Hematopoietic multipotent progenitor cell treated with erythropoietin and hydrocortisone succinate and interleukin-3 and kit ligand, for 8 days (in vitro differentiated cells): ENCODE data around the gene RALBP1.

Source experiments
- DNase-seq: peaks from one replicate; pipeline ENCODE4 v3.0.0-alpha.2; 2015

The RALBP1 gene

DNA sequence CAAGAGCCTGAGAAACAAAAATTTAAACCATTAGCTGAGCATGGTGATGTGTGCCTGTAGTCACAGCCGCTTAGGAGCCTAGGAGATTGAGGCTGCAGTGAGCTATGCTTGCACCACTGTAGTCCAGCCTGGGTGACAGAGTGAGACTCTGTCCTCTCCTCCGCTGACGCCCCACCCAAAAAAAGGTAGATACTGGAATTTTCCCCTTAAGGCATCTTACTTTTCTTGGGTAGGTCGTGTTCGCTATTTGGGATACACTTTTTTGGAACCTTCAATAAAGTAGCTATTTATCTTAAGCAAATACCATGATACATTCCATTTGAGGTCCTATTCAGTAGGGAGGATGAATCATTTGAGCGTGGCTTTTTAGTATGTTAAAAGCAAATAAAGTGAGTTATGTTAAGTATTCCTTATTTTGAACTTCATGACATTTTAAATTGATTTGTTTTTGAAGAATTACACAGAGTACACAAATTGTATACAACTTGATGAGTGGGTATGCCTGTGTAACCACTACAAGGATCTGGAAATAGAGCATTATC is 38.7 kb downstream of the RALBP1 start:
- DNase-seq: no peak

GRCh38 chr18:9516437-9517064 is 41.2 kb downstream of the RALBP1 start:
- peak; percentile 67 for DNase-seq

DNA sequence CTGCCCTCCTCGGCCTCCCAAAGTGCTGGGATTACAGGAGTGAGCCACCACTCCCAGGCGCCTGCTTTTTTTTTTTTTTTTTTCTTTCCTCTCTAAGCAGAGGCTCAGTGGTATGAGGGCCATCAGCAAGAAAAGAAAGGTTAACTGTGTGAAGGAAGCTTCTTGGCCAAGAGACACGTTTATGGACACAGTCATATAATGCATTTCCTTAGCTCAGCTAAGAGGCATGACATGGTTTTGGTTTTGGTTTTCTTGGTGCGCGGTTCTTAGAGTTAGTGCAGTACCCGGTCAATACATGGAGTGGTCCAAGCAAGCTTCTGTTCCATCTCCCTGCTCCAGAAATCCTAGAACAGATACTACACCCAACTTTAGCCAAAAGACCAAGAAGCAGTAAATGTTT is 42.6 kb downstream of the RALBP1 start:
- no peak for DNase-seq

- DNase-seq: no peak
Measured at GRCh38 chr18:9519399-9519798, 44.1 kb downstream of the RALBP1 start.

DNA sequence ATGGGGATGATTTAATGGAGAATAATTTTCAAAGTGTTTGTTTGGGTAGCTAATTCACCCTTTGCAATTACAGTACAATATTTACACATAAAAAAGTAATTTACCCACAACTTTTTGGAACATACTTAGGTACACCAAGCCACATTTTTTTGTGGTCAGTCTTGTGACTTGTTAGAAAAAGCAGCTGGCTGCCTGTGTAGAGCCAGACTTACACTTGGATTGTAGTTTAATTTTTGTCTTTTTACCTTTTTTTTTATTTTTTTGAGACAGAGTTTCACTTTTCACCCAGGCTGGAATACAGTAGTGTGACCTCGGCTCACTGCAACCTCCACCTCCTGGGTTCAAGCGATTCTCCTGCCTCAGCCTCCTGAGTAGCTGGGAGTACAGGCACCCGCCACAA is 45.4 kb downstream of the RALBP1 start:
- DNase-seq: no peak

DNA sequence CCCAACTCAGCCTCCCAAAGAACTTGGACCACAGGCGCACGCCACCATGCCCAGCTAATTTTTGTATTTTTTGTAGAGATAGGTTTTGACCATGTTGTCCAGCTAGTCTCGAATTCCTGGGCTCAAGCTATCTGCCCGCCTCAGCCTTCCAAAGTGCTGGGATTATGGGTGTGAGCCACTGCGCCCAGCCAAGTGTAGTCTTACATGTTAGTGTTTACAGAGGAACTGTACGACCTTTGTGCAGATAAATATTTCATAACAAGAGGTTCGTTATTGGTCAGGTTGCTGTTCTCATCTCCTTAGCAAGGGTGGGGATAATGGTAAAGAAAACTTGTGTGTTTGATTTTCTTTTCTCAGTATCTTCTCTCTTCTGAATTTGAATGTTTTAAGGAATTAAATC is 46.5 kb downstream of the RALBP1 start:
- DNase-seq: no peak

DNA sequence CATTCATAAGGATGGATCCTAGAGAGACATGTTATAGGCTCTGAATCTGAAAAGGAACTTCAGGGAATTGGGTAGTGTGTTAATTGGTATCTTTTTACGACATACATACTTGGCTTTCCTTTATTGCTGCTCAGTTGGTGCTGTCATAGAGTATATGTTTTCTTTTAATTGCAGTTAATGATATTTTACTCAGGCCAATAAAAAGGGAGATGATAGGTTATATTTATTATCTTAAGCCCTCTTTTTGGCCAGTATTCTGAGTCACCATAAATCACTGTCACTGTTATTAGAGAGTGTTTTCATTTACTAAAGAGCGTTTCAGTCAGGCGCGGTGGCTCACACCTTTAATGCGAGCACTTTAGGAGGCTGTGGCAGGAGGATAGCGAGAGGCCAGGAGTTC is 47.6 kb downstream of the RALBP1 start:
- no peak for DNase-seq

- DNase-seq: no peak
Measured at GRCh38 chr18:9526458-9526857, 51.1 kb downstream of the RALBP1 start.

DNA sequence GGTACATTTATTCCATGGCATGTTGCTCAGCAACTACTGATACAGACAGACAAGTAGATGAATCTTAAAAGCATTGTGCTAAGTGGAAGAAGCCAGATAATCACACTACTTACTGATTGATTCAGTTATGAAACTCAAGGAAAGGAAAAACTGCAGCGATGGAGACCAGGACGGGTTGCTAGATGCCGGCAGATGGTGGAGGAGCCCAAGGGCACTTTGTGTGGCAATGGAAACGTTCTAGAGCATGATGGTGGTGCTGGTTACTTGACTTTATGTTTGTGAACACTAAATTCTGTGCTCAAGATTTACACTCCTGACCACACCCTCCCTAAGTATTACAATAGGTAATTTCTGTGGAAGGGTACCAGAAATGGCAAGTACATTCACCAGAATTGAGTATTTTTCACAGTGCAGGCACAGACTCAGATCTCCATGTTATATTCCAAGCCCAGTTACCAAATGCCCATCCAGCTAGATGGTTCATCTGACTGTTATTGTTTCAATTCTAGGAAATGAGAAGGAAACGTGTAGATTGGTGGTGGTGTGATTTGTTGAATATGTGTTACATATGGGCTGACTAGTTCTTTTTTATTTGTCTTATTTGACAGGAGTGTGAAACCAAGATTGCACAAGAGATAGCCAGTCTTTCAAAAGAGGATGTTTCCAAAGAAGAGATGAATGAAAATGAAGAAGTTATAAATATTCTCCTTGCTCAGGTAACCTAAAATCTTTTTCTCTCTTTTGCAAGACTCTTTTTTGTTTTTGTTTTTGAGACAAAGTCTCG is 55.1 kb downstream of the RALBP1 start:
- DNase-seq: no peak

- no peak for DNase-seq
Measured at GRCh38 chr18:9531791-9532410, 56.6 kb downstream of the RALBP1 start.

DNA sequence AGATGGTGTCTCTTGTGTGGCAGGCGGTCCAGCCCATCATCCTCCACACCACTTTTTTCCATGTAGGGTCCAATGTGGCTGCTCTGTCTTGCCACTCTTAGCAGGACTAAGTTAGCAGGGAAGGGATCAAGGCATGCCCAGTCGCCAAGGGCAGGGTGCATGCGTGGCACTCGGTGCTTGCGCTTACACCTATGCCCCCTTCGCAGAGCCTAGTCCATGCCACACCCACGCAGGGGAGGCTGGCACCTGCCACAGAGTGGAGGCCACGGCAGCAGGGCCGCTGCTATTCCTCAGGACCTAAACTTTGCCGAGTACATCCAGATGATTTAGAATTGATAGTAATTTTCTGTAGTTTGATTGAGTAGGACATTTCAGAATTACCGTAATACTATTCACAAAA is 59.5 kb downstream of the RALBP1 start:
- no peak for DNase-seq

DNA sequence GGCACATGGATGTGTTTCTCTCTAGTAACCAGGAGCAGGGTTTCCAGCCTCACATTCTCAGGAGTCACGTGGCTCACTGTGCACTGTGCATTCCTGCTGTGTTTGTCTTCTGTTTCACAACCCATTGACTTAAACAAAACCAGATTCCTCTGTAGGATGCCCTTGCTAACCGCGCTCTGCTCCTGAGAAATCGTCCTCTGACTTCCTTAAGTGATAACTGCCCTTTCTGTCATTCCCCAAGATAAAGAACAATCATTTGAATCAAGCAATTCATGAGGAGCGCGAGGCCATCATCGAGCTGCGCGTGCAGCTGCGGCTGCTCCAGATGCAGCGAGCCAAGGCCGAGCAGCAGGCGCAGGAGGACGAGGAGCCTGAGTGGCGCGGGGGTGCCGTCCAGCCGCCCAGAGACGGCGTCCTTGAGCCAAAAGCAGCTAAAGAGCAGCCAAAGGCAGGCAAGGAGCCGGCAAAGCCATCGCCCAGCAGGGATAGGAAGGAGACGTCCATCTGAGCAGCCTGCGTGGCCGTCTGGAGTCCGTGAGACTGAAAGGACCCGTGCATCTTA is 60.2 kb downstream of the RALBP1 start:
- DNase-seq: no peak

- DNase-seq: no peak
Measured at GRCh38 chr18:9536354-9537152, 61.2 kb downstream of the RALBP1 start.

DNA sequence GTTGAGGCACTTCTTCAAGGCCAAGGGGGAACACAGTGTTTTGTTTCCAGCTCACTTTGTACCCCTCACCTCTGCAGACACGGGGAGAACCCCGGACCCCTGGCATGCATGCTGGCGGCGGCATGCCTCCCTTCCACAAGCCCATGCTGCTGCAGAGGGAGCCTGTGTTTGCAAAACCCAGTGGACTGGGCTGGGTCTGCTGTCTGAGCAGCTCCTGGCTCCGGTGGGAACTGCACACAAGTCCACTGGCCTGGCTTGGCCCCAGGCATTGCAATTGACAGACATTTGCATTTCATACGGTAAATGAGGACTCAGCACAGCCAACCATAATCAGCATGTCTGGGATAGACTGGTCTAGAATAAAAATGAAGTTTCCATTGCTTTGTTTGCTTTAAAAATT is 62.4 kb downstream of the RALBP1 start:
- no peak for DNase-seq

- DNase-seq: no peak
Measured at GRCh38 chr18:9539283-9539682, 64.0 kb downstream of the RALBP1 start.

DNA sequence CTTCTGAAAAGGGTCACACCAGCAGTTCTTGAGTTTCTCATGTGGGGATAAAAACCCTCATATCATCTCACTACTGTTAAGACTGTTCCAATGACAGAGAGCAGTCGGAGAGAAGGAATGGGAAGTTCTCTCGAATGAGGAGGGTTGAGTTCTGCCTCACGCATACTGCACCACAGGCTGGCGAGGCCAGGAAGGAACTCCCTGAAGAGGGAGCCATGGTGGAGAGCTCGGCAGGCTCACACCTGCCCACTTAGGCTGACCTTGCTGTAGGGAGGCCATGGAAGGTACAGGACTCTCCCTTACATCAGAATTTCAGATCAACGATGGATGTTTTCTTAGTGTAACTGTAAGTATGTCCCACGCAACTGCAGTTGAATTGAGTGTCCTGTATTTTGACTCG is 64.6 kb downstream of the RALBP1 start:
- no peak for DNase-seq

DNA sequence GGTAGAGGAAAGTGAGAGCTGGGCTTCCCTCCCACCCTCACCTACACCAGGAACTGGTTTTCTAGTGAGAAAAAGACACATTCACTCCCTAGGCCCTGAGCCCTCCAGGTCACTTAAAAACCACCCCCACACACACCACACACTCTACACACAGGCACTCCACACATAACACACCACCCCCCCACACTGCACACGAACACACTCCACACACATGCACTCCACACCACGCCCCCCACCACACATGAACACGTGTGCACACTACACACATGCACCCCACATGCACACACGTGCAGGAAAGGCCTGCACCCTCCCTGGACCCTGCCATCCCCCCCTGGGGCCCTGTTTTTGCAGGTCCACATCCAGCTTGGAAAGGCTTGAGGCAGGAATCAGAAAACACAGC is 67.6 kb downstream of the RALBP1 start:
- no peak for DNase-seq

- DNase-seq: no peak
Measured at GRCh38 chr18:9545029-9545428, 69.7 kb downstream of the RALBP1 start.

DNA sequence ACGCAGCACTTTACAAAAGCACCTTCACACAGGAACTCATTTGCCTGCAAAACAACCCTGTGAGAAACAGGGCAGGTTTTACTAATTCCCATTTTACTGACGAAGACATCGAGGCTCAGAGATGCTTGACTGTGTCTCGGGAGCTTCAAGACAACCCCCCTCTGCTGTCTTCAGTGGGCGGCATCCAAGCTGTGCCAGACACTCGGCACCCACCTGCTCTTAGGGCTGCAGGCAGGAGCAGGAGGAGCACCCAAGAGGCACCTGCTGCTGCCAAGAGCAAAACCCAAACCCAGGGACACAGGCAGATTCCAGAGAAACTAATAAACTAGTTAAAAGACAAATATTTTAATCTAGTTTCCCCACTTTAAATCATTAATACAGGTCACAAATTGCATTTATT is 71.2 kb downstream of the RALBP1 start:
- no peak for DNase-seq

DNA sequence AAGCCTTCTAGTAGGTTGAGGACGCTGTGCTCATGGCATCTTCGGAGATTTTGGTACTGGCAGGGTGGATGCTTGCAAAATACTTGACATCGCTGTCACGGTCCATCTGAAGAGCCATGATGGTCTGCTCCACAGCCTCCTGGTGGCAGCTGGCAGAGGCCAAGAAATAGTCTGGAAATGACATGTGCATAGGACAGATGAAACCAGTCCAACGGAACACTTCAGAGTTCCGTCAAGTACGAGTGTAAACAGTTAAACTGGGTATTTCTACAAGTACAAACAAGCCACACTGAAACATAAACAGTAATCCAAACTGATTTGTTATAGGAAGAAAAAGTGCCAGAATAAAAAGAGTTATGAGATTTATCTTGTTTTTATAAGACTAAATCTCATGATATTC is 72.5 kb downstream of the RALBP1 start:
- DNase-seq: no peak

DNA sequence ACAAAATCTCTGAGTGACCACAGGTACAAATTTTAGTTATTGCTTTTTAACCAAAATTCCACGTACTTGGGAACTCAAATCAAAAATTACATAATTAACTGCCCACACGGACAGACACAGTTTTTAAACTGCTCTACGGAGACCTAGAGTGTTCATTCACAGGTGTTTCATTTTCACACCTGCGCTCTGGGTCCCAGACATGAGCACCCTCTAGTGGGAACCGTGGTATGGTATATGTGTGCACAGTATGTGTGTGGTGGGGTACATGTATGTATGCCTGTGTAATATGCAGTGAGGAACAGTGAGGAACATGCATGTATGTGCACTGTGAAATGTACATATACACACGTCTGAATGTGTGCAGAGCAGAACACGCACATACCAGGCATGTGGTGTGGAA is 74.1 kb downstream of the RALBP1 start:
- no peak for DNase-seq

GRCh38 chr18:9550429-9550828 is 75.1 kb downstream of the RALBP1 start:
- DNase-seq: no peak

- DNase-seq: no peak
Measured at GRCh38 chr18:9552191-9552590, 76.9 kb downstream of the RALBP1 start.
